A673 (cell line): ENCODE data around the gene MACROH2A1. TPM values are rescaled to one million over a fixed set of nuclear protein-coding genes. Genes with fewer than 3 reads are reported as not detected.

Experiments
- BruUV-seq: library from RNA; stranded (reverse); fragments of 400-500 nt; replicated peaks from 2 replicates; lab custom pipeline; 2021; lab: Mats Ljungman, UMichigan
- CTCF ChIA-PET: fragments of 300-600 bp; sonication (Branson Sonifier 250); formaldehyde crosslinking; loops from one replicate; lab custom pipeline; 2022; ENCODE audit warnings: antibody characterized with exemption; lab: Charles Lee
- POLR2A ChIA-PET: fragments of 300-600 bp; sonication (Branson Sonifier 250); formaldehyde crosslinking; loops from one replicate; lab custom pipeline; 2022; ENCODE audit warnings: antibody characterized with exemption; ENCODE audit not compliant: low non-redundant PET; lab: Charles Lee
- DNase-seq: peaks from one replicate; pipeline ENCODE4 v3.0.0-alpha.2; 2015; ENCODE audit warnings: low spot score
- H3K27ac ChIP-seq: fragments of 200-600 bp; sonication (generic); 2 replicates; pipeline ENCODE4 v1.5.1; 2016; ENCODE audit warnings: mixed run types, low read depth, mild to moderate bottlenecking, mixed read lengths, antibody characterized with exemption, low read length; ENCODE audit not compliant: poor library complexity, severe bottlenecking
- H3K27me3 ChIP-seq: fragments of 200-600 bp; sonication (generic); replicated peaks from 2 replicates; pipeline ENCODE4 v1.6.1; 2017; ENCODE audit warnings: mixed run types, low read depth, mild to moderate bottlenecking, mixed read lengths, antibody characterized with exemption, low read length; ENCODE audit not compliant: insufficient read depth, poor library complexity
- H3K36me3 ChIP-seq: fragments of 200-600 bp; sonication (generic); 2 replicates; pipeline ENCODE4 v1.6.1; 2016; ENCODE audit warnings: mixed run types, mild to moderate bottlenecking, mixed read lengths, antibody characterized with exemption, low read length; ENCODE audit not compliant: insufficient read depth, poor library complexity, severe bottlenecking
- H3K4me1 ChIP-seq: fragments of 200-600 bp; sonication (generic); 2 replicates; pipeline ENCODE4 v1.6.1; 2017; ENCODE audit warnings: mixed run types, mild to moderate bottlenecking, mixed read lengths, antibody characterized with exemption, low read length; ENCODE audit not compliant: insufficient read depth, poor library complexity, severe bottlenecking
- H3K4me3 ChIP-seq: fragments of 200-600 bp; sonication (generic); 2 replicates; pipeline ENCODE4 v1.5.1; 2016; ENCODE audit warnings: low read depth, mixed run types, mild to moderate bottlenecking, mixed read lengths, low read length; ENCODE audit not compliant: poor library complexity, severe bottlenecking
- H3K9me3 ChIP-seq: fragments of 200-600 bp; sonication (generic); 2 replicates; pipeline ENCODE4 v1.6.1; 2016; ENCODE audit warnings: mixed run types, low read depth, mild to moderate bottlenecking, mixed read lengths, antibody characterized with exemption, low read length; ENCODE audit not compliant: poor library complexity, severe bottlenecking
- EZH2 ChIP-seq: fragments of 200-600 bp; sonication (generic); IDR thresholded peaks from 2 replicates; pipeline ENCODE4 v1.6.1; 2017; ENCODE audit warnings: borderline replicate concordance, low read depth, mild to moderate bottlenecking, mixed read lengths, antibody characterized with exemption, low read length; ENCODE audit not compliant: poor library complexity, severe bottlenecking
- intact Hi-C: fragments of 100-400 bp; cut with micrococcal nuclease; formaldehyde crosslinking; loops from one replicate; pipeline ENCODE4 v1.10.0; 2022; ENCODE audit not compliant: unreplicated experiment
- total RNA-seq: library from RNA; stranded (reverse); gene quantifications from 2 replicates; pipeline ENCODE4 v1.2.3, GENCODE V29; 2021
- TF ChIP-seq, protein P1 (sequence below): fragments of 300-800, 200-600 bp; sonication (generic); conservative IDR thresholded peaks from 2 replicates; pipeline ENCODE4 v1.5.1; 2017; ENCODE audit warnings: low read depth, mild to moderate bottlenecking, antibody characterized with exemption, low read length, moderate library complexity, mixed read lengths

Gene MACROH2A1
- total RNA-seq, 1 experiment from 2014 or later: 264 TPM

DNA sequence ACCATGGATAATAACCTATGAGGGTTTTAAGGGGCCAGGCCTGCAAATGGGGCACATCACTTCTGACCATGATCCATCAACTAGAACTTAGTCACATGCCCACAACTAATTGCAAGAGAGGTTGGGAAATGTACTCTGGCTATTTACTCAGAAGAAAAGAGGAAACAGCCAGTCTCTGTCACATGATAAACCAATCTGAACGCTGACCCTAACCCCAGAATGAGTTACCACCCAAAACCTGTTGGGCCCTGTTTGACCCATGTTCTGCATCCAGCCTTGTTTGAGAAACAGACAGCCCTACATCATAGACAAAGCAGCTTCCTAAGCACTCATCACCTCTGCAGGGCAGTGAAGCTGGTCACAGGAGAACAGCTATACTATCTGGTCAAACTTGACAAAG lies 5.8 kb downstream of the MACROH2A1 start:
- no peak overlapping the region for H3K27ac ChIP-seq
- intact Hi-C loops: no loop called here
- CTCF ChIA-PET: no interaction called here

DNA sequence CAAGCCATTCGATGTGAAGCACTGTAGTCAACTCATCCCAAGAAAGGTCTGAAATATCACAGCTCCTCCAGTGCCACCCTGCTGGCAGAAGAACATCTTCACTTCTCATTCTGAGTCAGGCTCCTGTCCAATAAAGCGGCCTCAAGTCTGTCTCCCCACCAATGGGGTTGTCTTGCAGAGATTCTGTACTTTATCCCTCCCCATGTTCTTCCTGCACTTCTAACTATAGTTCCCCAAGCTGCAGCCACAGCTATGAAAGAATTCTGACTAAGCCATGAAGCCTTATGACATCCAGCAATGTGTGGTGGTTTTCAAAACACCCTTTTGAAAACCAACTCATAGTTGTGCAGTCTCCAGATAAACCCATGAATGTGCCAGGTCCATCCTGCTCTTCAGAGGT lies 6.8 kb downstream of the MACROH2A1 start:
- intact Hi-C loops: no loop called here

More for the DNA sequence above, 5.8 kb downstream of the MACROH2A1 start:
- TF ChIP-seq, protein P1, sequence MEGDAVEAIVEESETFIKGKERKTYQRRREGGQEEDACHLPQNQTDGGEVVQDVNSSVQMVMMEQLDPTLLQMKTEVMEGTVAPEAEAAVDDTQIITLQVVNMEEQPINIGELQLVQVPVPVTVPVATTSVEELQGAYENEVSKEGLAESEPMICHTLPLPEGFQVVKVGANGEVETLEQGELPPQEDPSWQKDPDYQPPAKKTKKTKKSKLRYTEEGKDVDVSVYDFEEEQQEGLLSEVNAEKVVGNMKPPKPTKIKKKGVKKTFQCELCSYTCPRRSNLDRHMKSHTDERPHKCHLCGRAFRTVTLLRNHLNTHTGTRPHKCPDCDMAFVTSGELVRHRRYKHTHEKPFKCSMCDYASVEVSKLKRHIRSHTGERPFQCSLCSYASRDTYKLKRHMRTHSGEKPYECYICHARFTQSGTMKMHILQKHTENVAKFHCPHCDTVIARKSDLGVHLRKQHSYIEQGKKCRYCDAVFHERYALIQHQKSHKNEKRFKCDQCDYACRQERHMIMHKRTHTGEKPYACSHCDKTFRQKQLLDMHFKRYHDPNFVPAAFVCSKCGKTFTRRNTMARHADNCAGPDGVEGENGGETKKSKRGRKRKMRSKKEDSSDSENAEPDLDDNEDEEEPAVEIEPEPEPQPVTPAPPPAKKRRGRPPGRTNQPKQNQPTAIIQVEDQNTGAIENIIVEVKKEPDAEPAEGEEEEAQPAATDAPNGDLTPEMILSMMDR: no peak
- TF ChIP-seq EZH2: no peak
- Histone ChIP-seq H3K9me3 (no peaks in the 10 kb centered on the region), H3K27me3 (no peaks in the 10 kb centered on the region), H3K4me3 (no peak overlapping the region), H3K4me1 (peaks cover 18% of the 10 kb centered on the region), H3K36me3 (peaks cover 18% of the 10 kb centered on the region)
- POLR2A ChIA-PET: no interaction called here
- BruUV-seq: no TSS peak
- DNase-seq: no peak

DNA sequence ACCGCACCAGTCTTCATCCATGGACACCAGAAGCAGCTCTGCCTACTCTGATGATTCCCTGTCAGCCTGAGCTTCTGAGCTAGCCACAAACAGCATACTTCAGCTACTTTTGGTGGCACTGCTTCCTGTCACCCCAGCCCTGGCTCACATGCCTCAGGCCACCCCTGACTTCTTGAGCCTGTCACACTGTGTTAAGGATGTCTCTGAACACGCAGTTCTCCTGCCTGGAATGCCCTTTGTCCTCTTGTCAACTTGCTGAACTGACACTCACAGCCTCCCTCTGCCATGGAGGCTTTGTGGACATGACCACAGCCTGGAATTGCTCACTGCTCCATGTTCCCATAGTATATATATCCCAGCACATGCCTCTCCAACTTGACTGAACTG lies 7.2 kb downstream of the MACROH2A1 start:
- ChIA-PET CTCF (no interaction called here), POLR2A (no interaction called here)
- intact Hi-C loops: no loop called here
- Histone ChIP-seq H3K4me1 (peaks cover 9% of the 10 kb centered on the region), H3K9me3 (no peaks in the 10 kb centered on the region), H3K27ac (no peak overlapping the region), H3K27me3 (no peaks in the 10 kb centered on the region), H3K36me3 (peaks cover 26% of the 10 kb centered on the region), H3K4me3 (no peak overlapping the region)
- no TSS peak for BruUV-seq
- DNase-seq: no peak
- TF ChIP-seq EZH2: no peak
- TF ChIP-seq, protein P1: no peak

More for the DNA sequence above, 6.8 kb downstream of the MACROH2A1 start:
- no TSS peak for BruUV-seq
- CTCF ChIA-PET: no interaction called here
- POLR2A ChIA-PET: no interaction called here
- no peaks in the 10 kb centered on the region for H3K27me3 ChIP-seq
- DNase-seq: no peak
- peaks cover 22% of the 10 kb centered on the region for H3K36me3 ChIP-seq
- H3K4me1 ChIP-seq: peaks cover 10% of the 10 kb centered on the region
- H3K27ac ChIP-seq: no peak overlapping the region
- no peak overlapping the region for H3K4me3 ChIP-seq
- no peak for TF ChIP-seq EZH2
- TF ChIP-seq, protein P1: no peak
- H3K9me3 ChIP-seq: no peaks in the 10 kb centered on the region
